GM18858 (cell line): ENCODE measurements around the gene DUS3L.

Experiments used
- ATAC-seq: cut with Tn5 transposase; IDR thresholded peaks from one replicate; pipeline ENCODE4 v1.9.1; 2021; ENCODE audit not compliant: unreplicated experiment

DUS3L gene

DNA sequence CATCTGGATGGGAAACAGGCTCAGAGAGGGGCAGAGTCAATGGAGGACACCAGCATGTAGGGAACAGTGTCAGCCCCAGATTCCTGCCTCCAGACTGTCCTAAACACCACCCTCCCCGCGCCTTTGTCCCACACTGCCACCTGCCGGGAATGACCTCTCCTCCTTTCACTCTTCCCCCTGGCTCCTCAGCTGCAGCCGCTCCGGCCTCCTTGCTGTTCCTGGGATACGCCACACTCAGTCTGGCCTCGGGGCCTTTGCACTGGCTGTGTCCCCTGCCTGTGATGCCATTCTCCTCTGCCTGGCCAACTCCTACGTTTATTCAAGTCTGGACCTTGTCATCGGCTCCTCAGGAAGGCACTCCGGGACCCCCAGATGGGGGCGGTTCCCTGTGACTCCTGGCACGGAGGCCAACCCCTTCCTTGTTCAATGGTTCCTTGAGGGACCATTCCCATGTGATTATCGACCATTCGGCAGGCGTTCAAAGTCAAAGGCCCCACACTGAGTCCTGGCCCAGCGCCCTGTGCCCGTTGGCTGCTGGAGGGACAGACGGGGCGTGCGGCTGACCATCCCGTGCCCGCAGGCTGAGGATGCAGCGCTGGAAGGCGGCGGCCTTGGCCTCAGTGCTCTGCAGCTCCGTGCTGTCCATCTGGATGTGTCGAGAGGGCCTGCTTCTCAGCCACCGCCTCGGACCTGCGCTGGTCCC is 32.8 kb upstream of the DUS3L start:
- no peak for ATAC-seq

DNA sequence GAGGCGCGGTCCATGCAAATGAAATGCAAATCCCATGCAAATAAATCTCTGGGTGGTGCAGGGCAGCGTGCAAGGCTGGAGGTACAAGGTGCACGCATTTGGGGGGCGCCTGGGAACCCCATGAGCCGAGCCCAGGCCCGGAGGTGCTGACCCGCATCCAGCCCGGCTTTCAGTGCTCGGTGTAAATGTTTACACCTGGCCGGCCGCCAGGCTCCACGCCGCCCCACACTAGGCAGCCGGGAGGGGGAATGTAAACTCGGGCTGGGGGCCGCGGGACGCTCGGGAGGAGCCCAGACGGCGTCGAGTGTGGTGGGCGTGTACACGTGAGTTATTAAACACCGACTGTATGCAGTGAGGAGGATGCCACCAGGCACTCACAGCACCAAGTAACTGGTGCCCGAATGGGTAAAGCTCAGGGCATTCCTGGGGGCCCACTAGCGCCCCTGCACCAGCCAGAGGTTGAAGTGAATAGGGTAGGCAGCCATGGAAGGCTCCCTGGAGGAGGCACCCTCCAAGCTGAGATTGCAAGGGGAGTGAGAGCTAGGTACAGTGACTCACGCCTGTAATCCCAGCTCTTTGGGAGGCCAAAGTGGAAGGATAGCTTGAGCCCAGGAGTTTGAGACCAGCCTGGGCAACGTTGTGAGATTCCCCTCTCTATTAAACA is 31.4 kb upstream of the DUS3L start:
- no peak for ATAC-seq

DNA sequence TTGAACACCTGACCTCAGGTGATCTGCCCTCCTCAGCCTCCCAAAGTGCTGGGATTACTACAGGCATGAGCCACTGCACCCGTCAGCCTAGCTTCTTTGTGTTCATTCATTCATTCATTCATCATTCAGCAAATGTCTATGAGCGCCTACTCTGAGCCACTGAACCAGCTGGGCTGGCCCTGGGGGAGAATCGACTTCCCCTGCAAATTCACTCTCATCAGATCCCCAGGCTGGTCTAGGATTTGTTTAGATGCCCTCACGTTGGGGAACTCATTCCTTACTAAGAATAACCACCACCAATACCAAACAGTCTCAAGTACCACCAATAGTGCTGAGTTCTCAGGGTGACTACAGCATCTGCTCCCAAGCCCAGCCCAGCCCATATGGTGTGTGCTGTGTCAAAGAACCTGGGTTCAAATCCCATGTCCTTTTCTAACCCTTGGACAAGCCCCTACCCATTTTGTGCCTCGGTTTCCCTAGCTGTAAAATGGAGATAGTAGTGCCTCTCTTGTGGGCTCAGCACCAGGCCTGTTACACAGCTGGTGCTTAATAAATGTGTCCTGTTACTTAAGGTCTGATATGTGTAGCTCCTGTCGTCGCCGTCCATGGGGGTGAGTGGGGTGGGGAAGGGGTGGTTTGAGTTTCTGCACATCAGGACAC is 30.7 kb upstream of the DUS3L start:
- ATAC-seq, result no peak

DNA sequence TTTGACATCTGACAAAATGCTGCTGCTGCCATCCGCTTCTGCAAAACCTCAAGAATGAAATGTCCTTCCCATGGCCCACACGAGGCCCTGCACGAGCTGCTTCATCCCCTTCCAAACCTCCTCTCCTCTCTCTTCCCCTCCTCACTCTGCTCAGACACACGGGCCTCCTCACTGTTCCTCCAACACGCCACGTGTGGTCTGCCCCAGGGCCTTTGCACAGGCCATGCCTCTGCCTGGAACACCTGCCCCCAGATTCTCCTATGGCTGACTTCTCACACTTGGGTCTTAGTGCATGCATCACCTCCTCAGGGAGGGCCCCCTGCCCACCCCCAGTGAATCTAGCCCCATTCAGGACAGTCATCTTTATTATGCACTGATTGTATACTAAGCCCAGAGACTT is 29.8 kb upstream of the DUS3L start:
- no peak for ATAC-seq

DNA sequence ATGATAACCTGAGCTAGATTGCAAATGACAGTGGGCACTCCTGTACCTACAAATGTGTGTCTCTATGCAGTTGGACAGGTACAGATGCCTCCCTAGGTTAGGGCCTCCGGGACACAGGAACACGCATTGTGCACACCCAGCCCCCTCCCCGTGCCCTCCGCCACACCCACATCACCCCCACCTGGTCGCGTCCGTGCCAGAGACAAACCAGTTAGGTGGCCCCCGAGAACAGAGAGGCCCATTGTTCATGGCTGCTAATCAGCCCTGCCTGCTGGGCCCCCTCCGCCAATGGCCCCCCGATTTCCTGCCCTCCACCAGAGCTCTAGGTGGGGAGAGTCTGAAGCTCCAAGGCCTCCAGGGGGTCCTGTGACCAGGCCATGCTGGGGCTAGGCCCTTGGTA is 27.6 kb upstream of the DUS3L start:
- ATAC-seq, result no peak

DNA sequence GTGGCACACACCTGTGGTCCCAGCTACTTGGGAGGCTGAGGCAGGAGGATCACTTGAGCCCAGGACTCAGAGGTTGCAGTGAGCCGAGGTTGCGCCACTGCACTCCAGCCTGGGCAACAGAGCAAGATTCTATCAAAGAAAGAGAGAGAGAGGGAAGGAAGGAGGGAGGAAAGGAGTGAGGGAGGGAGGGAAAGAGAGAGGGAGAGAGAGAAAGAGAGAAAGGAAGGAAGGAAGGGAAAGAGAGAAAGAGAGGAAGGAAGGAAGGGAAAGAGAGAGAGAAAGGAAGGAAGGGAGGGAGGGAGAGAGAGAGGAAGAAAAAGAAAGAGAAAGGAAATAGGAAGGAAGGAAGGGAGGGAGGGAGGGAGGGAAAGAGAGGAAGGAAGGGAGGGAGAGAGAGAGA is 26.3 kb upstream of the DUS3L start:
- no peak for ATAC-seq

DNA sequence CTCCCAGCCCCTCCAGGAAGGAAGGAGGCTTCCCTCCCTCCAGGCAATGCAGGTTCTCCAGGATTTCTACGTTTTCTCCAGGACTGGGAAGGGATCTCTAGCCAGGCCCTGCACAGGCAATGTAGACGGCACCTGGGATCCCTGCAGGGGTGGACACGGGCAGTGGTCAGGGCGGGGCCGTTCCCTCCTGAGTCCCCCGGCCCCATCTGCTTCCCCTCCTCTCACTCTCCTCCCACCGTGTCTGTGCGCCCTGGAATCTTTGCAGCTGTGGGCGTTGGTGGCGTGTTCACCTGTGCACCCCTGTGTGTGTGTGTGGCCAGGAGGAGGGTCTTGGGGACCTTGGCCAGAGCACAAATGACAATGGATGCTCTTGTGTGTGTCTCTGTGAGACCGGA is 23.9 kb upstream of the DUS3L start:
- no peak for ATAC-seq

DNA sequence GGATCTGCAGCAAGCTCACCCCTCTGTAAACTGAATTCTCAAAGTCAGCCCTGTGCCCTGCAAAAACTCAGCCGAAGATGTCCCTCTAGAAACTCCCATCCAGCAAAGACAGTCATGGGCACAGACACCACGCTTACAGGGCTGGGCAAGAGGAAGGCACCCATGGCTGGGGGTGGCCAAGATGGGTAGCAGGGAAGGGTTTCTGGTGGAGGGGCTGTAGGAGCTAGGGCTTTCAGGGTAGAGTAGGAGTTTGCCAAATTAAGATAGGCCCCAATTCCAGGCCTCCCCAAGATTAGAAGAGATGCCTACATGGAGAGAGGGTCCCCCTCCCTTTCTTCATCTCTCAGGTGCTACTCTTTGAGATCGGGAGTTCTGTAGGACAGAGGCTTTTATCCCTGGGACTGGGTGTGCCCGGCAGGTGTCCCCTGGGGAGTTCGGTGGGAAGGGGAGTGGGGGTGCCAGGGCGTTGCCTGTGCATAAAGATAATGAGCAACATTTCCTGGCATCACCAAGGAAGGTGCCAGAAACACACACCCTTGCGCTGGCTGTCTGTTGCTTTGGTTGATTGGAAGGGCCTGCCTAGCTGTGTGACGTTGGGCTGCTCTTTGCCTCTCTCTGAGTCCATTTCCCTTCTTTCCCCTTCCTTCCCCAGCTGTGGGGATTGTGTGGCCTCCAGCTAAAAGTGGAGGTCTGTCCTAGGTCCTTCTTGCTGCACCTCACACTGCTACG is 23.3 kb upstream of the DUS3L start:
- no peak for ATAC-seq

DNA sequence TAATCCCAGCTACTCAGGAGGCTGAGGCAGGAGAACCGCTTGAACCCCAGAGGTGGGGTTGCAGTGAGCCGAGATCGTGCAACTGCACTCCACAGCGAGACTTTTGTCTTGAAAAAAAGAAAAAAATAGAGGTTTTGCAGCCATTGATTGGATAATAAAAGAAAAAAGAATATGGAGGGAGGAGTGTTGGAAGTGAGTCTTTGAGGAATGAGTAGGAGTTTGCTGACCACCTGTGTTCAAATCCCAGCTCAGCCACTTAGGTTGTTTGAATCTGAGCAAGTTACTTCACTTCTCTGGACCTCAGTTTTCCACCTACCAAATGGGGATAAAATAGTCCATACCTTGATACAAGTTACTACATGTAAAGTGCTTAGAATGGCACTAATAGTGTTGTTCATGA is 20.2 kb upstream of the DUS3L start:
- ATAC-seq, result no peak

DNA sequence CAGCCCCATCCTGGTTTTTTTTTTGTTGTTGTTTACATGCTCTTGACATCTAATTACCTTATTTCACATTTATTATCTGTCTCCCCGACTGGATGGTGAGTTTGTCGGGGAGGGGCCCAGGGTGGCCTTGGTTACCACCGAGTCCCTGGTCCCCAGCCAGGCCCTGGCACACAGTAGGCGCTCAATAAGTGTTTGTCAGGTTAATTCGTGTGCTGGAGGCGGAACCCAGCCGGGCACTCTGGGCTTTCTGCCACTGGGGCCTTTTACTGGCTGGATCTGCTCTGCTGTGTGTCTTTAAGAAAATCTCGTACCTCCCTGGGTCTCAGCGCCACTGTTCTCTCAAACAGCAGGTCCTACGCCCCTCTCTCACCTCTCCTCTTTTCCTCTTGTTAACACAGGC is 18.5 kb upstream of the DUS3L start:
- ATAC-seq, result no peak

DNA sequence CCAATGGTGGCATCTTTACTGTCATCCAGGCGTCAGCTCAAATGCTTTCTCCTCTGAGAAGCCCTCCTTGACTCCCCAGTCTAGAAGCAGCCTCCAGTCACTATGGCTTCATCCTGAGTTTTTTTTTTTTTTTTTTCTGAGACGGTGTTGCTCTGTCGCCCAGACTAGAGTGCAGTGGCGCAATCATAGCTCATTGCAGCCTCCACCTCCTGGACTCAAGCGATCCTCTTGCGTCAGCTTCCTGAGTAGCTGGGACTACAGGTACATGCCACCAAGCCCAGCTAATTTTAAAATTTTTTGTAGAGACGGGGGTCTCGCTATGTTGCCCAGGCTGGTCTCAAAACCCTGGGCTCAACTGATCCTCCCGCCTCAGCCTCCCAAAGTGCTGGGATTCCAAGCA is 18.1 kb upstream of the DUS3L start:
- ATAC-seq, result no peak

DNA sequence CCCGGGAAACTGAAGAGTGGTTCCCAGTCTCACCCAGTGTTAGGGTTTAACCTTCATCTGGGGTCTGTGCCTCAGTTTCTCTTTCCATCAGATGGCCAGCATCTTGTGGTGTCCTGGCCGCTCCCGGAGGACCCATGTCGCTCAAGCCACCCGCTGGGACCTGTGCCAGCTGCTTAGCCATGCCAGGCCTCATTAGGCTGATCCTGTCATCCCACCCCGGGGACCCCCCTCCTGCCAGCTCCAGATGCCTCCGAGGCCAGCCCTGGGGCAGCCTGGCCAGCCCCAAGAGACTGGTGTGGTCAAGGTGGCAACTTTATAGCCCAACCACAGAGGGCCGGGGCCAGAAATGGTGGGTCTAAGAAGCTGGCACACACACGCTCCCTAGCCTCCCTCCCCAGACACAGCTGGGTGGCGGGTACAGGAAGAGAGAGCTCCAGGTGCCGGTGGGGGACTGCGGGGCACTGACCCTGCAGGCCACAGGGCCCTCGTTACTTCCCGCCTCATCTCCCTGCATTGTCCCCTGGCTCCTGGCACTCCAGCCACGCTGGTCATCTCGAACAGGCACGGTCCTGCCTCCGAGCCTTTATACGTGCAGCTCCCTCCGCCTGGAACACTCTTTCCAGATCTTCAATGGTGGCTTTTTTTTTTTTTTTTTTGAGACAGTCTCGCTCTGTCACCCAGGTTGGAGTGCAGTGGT is 17.3 kb upstream of the DUS3L start:
- no peak for ATAC-seq

DNA sequence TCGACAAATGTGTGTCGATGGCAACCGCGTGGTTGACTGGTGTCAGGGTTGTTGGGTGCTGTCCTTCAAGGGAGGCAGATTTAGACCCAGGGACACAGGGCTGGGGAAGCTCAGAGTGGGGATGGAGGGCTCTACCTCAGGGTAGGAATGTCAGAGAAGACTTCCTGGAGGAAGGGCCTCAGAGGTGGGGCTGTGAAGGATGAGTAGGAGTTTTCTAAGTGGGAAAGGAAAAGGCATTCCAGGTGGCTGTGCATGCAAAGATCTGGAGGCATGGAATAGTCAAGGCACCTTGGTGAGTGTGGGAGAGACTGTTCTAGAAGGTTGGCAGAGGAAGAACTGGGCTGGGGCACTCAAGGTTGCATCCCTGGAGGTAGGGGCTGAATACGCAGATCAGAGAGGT is 15.9 kb upstream of the DUS3L start:
- no peak for ATAC-seq

DNA sequence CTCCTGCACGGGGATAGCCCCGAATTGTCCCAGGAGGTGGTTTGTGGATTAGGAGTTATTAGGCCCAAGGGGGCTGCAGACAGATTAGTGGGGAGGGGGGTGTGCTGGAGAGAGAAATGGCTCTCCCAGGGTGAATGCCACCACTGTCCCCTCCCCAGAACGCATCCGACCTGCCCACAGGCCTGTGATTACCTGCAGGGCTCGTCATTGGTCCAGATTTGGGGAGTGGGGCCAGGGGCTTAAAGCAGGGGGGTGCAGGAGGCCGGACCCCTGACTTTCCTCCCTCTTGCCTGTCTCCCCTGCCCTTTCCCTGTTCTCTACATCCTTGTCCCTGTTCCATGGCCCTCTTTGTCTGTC is 15.1 kb upstream of the DUS3L start:
- ATAC-seq, result no peak

DNA sequence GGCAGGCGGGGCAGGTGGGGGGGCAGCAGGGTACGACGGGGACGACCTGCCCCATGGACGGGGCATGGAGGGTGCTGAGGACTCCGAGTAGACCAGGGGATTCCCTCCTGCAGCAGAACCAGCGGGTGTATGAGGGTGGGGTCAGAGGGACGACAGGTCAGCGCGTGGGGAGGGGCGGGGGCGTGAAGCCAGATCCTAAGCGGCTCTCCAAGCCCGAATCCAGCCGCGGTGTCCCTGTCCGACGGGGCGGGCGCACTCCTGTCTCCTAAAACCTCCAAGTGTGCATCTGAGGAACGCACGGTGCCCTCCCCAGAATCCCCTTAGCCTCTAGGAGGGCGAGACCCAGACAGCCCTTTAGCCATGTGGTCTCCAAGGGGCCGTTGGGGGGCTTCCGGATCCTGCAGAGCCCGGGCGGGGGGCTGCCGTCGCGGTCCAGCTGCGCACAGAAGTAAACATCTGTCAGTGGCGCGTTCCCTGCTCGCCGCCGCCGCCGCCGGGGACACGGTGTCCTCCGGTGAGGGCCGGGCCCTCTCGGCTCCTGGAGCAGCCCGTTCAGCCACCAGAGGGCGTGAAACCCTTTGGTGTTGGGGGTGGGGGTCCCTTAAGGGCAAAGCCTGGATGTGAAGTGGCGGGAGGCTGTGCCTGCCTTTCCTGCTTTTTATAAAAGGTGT is 14.6 kb upstream of the DUS3L start:
- ATAC-seq, result no peak

DNA sequence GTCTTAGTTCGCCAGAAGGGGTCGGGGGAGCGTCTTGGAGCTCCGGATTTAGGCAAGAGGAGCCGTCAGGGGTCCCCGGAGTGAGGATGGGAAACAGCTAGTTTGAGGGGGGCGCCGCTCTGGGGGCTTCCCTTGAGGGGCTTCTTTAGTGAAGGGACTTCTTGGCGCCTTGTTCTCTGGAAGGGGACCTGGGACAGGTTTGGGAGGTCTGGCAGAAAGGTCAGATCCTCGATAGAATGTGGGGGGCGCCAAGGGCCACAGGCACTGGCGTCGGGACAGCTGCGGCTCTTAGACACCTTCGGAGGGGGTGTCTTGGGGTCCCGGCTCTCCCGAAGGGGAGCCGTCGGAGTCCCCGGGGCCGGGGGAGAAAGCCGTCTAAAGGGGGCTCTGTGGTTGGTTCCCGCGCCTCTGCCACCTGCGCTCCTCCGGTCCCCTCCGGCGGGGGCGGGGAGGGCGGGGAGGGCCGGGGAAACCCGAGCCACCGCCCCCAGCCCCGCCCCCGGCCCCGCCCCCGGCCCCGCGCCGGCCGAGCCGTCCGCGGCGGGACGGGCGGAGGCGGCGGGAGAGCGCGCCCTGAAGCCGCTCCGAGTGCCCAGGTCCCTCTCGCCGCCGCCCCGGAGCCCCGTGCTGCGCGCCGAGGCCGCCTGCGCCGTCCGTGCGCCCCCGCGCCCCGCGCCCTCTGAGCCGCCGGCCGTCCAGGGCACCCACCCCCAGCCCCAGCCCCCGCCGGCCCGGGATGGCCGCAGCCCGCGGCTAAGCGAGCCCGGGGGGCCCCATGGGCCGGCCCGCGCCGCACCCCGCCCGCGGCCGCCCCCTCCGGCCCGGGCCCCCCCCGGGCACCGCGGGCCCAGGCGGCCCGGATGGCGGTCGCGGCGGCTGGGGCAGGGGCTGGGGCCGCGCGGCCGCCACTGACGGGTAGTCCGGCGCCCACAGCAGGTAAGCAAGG is 13.8 kb upstream of the DUS3L start, which contains the start of gene NRTN:
NRTN (plus strand) TSS at position 552 of the 946 bp plus-strand sequence. CDS start 19,099 bp downstream, outside the sequence.
- no peak for ATAC-seq

DNA sequence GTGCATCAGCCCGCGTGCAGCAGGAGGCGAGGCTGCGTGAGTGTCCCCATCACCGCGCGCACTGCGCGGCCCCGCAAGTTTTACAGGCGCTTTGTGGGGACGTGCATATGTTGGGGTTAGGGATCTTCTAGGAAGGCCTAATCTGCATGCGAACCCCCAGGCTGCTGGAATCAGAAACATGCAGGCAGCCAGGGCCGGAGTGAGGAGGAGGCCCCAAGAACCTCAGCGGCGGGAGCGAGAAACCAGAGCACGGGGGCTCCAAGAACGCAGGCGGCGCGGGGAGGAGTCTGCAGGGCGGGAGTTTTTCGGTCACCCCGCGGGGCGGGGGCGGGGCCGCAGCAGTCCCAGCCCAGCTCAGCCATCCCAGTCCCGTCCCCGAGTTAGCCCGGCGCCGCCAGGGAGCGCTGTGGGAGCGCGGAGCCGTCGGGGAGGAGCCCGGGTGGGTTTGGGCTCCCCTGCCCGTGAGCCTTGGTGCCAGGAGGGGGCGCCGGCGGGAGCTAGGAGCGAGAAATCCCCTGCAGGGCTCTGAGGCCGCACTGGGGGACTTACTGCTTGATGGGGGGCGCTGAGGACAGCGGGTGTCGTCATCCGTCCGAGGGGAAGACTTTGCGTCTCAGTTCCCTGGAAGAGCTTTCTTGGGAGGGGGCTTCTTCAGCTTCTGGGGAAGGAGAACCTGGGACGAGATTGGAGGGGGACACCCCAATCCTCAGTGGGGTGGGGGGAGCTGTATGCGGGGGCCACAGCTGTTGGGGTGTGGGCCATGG is 13.0 kb upstream of the DUS3L start:
- no peak for ATAC-seq

DNA sequence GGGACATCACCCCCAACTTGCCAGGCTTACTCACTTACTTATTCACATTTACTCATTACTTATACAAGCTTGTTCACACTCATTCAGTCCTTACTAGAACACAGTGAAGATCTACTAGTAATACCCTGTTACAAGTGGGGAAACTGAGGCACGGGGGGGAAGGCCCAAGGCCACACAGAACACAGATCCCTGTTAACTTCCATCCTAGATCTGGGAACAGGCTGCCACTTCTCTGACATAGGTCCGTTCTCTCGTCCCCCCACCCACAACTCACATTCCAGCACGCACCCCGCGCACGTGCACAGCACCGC is 12.4 kb upstream of the DUS3L start:
- ATAC-seq, result no peak
